ENCODE data around the gene NCAPG2.

GRCh38 chr7:158662610-158663427 is 41.8 kb downstream of the NCAPG2 start:
- TF ChIP-seq CTCF (IDR thresholded peaks at IDR 0.05; ENCODE audit: borderline replicate concordance, extremely low read depth, low read length, poor library complexity, severe bottlenecking) (no peak), EZH2 (IDR thresholded peaks at IDR 0.05; ENCODE audit: borderline replicate concordance, low read depth, low read length, severe bottlenecking) (no peak)
